HG02588 (cell line): ENCODE data around the gene UTS2B.
A peak's percentile ranks its signal among the peaks of the same experiment; 100 is the strongest.

Experiments
- ATAC-seq: cut with Tn5 transposase; IDR thresholded peaks from one replicate; pipeline ENCODE4 v1.9.1; 2021; ENCODE audit warnings: mild to moderate bottlenecking, moderate library complexity; ENCODE audit not compliant: unreplicated experiment

Gene UTS2B

GRCh38 chr3:191353022-191353777 lies 22.9 kb upstream of the UTS2B start:
- ATAC-seq = peak; percentile 29

GRCh38 chr3:191352014-191352413 lies 21.7 kb upstream of the UTS2B start:
- ATAC-seq = no peak

- no peak for ATAC-seq
Observed at GRCh38 chr3:191350396-191351090, 20.2 kb upstream of the UTS2B start.

- no peak for ATAC-seq
Observed at GRCh38 chr3:191348098-191348497, 17.8 kb upstream of the UTS2B start.

GRCh38 chr3:191347228-191347627 lies 16.9 kb upstream of the UTS2B start:
- ATAC-seq = no peak

- no peak for ATAC-seq
Observed at GRCh38 chr3:191345334-191345733, 15.0 kb upstream of the UTS2B start.

- no peak for ATAC-seq
Observed at GRCh38 chr3:191343913-191344312, 13.6 kb upstream of the UTS2B start.

GRCh38 chr3:191343115-191343514 lies 12.8 kb upstream of the UTS2B start:
- ATAC-seq = no peak

- ATAC-seq = no peak
Observed at GRCh38 chr3:191342411-191342810, 12.1 kb upstream of the UTS2B start.

GRCh38 chr3:191342006-191342405 lies 11.7 kb upstream of the UTS2B start:
- no peak for ATAC-seq

GRCh38 chr3:191340966-191341365 lies 10.6 kb upstream of the UTS2B start:
- ATAC-seq = no peak

- ATAC-seq = no peak
Observed at GRCh38 chr3:191340351-191340750, 10.0 kb upstream of the UTS2B start.

- ATAC-seq = no peak
Observed at GRCh38 chr3:191339316-191339917, 9.1 kb upstream of the UTS2B start.

- no peak for ATAC-seq
Observed at GRCh38 chr3:191338177-191338488, 7.8 kb upstream of the UTS2B start.

GRCh38 chr3:191336833-191337232 lies 6.5 kb upstream of the UTS2B start:
- no peak for ATAC-seq

- ATAC-seq = no peak
Observed at GRCh38 chr3:191334346-191334893, 4.1 kb upstream of the UTS2B start.

- ATAC-seq = no peak
Observed at GRCh38 chr3:191333298-191333880, 3.1 kb upstream of the UTS2B start.

- ATAC-seq = no peak
Observed at GRCh38 chr3:191331388-191331787, 1.1 kb upstream of the UTS2B start.

- ATAC-seq = no peak
Observed at GRCh38 chr3:191330530-191331048, 263 bp upstream of the UTS2B start.

- ATAC-seq = peak; percentile 77
Observed at GRCh38 chr3:191328962-191329653, 1.2 kb downstream of the UTS2B start, which contains the start of gene CCDC50. Gene CCDC50 (plus strand): TSS chr3:191329394. CDS start chr3:191329675, 281 bp downstream.
